Immature natural killer cell (primary cell): ENCODE results near the gene RCSD1. TPM values are rescaled to one million over a fixed set of nuclear protein-coding genes. Genes with fewer than 3 reads are reported as not detected.
"Not testable (repeated sequence)": the region's sequence is repeated elsewhere in the genome, so short reads cannot be mapped to it uniquely, and the experiment has no call there.

ENCODE experiments used
- DNase-seq, 3 donors: peaks; one replicate each; pipeline ENCODE4 v3.0.0; 2022; ENCODE audit warnings: mixed read lengths in 1 of 3
- H3K27ac Mint-ChIP-seq, 6 donors: one replicate each; pipeline ENCODE4 v1.8.0; 2020; ENCODE audit warnings: mixed read lengths in 6 of 6, mild to moderate bottlenecking in 5 of 6, inconsistent platforms in 4 of 6, moderate library complexity in 3 of 6
- H3K27me3 Mint-ChIP-seq, 3 donors: one replicate each; pipeline ENCODE4 v1.8.0; 2020 to 2021; ENCODE audit warnings: low read depth in 3 of 3, mild to moderate bottlenecking in 3 of 3, mixed read lengths in 3 of 3, moderate library complexity in 3 of 3, inconsistent platforms in 1 of 3
- H3K36me3 Mint-ChIP-seq, 3 donors: one replicate each; pipeline ENCODE4 v1.8.0; 2020; ENCODE audit warnings: mixed read lengths in 3 of 3, inconsistent platforms in 2 of 3, mild to moderate bottlenecking in 2 of 3
- H3K4me1 Mint-ChIP-seq, 2 donors: one replicate each; pipeline ENCODE4 v1.8.0; 2020; ENCODE audit warnings: inconsistent platforms in 2 of 2, mild to moderate bottlenecking in 2 of 2, mixed read lengths in 2 of 2, moderate library complexity in 1 of 2
- H3K4me3 Mint-ChIP-seq, 5 donors: one replicate each; pipeline ENCODE4 v1.8.0; 2020; ENCODE audit warnings: mild to moderate bottlenecking in 5 of 5, mixed read lengths in 5 of 5, inconsistent platforms in 3 of 5, moderate library complexity in 3 of 5
- H3K9me3 Mint-ChIP-seq, 6 donors: one replicate each; pipeline ENCODE4 v1.8.0; 2020; ENCODE audit warnings: mild to moderate bottlenecking in 6 of 6, mixed read lengths in 6 of 6, inconsistent platforms in 4 of 6, moderate library complexity in 3 of 6
- polyA plus RNA-seq, 3 donors: library from polyadenylated mRNA; unstranded; fragments of 300-500 nt; fragmentation: Illumina TruSeq; gene quantifications; one replicate each; pipeline ENCODE4 v1.2.3, GENCODE V29; 2021

The RCSD1 gene
- polyA plus RNA-seq, 3 donors from 2014 or later = 96.2 to 179 (median 129) TPM

DNA sequence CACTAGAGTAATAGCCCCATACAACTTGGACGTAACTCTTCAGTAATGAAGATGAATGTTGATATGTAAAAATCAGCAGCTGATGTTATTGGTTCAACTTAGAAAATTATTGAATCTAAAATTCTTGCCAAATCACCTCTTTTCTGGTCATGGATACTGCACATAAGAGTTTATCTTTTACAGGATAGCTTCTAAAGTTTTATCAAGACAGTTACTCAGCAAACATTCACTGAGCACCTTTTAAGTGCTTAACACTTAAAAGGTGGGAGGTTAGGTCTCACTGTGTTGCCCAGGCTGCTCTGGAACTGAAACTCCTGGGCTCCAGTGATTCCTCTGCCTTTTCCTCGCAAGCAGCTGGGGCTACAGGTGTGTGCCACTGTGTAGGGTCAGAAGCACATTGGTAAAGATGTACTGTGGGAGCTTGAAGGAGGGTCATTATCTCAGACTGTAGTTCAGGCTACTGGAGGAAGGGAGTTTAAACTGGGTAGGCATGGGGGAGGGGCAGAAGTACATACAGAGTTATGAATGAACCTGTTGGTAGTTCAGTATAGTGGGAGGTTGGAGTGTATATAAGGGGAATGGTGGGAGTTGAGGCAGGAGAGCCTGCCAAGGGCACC, 93.8 kb downstream of the RCSD1 start:
- Mint-ChIP-seq H3K36me3 (peaks cover 0 to 15% (median 0%) of the 10 kb centered on the region in 3 donors), H3K4me3 (peak overlapping the region in 2 of 5 donors; percentile 11 to 96), H3K27ac (no peak overlapping the region), H3K9me3 (no peaks in the 10 kb centered on the region), H3K4me1 (peaks cover 17 to 22% of the 10 kb centered on the region in 2 donors), H3K27me3 (peaks cover 0 to 15% (median 2%) of the 10 kb centered on the region in 3 donors)
- DNase-seq = no peak

DNA sequence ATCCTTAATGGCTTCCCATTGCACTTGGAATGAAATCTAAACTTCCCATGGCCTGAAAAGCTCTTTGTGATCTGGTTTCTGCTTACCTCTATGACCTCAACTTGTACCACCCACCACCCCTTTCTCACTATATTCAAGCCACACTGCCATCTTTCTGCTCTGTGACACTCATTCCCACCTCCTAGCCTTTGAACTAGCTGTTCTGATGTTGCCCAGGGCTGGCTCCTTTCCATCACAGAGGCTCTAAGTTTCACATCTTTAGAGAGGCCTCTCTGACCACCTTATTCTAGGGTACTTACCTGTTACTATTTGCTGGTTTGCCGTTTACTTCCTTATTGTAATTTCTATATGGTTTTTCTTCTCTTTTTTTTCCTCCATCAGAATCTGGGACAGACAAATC, 96.0 kb downstream of the RCSD1 start:
- Mint-ChIP-seq H3K4me1 (peaks cover 12 to 19% of the 10 kb centered on the region in 2 donors), H3K27ac (peak overlapping the region in 1 of 6 donors; percentile 60), H3K9me3 (no peaks in the 10 kb centered on the region), H3K27me3 (peaks cover 2 to 12% (median 3%) of the 10 kb centered on the region in 3 donors), H3K36me3 (peaks cover 0 to 19% (median 0%) of the 10 kb centered on the region in 3 donors), H3K4me3 (peak overlapping the region in 1 of 5 donors; percentile 3)
- DNase-seq = no peak

DNA sequence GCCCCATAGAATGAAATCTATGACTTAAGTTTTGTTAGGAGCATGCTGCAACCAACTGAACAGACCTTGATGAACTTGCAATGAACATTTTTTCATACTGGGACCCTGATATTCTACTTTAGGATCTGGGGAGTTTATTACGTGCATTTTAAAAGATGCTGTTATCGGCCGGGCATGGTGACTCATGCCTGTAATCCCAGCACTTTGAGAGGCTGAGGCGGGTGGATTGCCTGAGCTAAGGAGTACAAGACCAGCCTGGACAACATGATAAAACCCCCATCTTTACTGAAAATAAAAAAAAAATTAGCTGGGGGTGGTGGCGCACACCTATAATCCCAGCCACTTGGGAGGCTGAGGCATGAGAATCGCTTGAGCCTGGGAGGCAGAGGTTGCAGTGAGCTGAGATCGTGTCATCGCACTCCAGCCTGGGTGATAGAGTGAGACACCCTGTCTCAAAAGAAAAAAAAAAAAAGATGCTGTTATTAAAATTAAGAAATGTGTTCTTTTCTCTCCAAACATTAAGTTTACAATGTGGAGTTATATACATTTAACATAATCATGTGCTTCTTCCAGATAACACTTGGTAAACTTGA, 98.9 kb downstream of the RCSD1 start:
- Mint-ChIP-seq H3K4me1 (no peaks in the 10 kb centered on the region), H3K27ac (no peak overlapping the region)

DNA sequence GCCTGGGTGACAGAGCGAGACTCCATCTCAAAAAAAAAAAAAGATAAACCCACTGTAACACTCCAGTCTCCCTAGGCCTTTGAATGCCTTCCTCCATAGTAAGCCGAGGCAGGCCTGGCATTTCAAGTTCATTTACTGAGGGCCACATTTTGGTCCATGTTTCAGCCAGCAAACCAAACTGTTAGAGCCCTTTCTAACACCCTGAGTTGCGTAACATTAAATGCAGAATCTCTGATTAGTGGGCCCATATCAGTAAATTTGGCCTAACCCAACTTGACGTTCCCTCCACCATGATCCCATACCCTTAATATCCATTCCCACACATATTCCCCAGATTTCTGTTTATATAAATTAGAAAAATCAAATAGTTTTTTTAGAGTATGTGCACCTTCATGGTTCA, 104.2 kb downstream of the RCSD1 start:
- DNase-seq = no peak
- Mint-ChIP-seq H3K27ac (no peak overlapping the region), H3K9me3 (no peaks in the 10 kb centered on the region), H3K4me1 (no peaks in the 10 kb centered on the region), H3K36me3 (peaks cover 0 to 4% (median 0%) of the 10 kb centered on the region in 3 donors), H3K27me3 (peaks cover 2 to 6% (median 2%) of the 10 kb centered on the region in 3 donors), H3K4me3 (no peak overlapping the region)

More for the DNA sequence above, 98.9 kb downstream of the RCSD1 start:
- H3K4me3 Mint-ChIP-seq = no peak overlapping the region
- H3K36me3 Mint-ChIP-seq = peaks cover 0 to 19% (median 0%) of the 10 kb centered on the region in 3 donors
- DNase-seq = no peak
- no peaks in the 10 kb centered on the region for H3K9me3 Mint-ChIP-seq
- peaks cover 2 to 7% (median 2%) of the 10 kb centered on the region in 3 donors for H3K27me3 Mint-ChIP-seq

DNA sequence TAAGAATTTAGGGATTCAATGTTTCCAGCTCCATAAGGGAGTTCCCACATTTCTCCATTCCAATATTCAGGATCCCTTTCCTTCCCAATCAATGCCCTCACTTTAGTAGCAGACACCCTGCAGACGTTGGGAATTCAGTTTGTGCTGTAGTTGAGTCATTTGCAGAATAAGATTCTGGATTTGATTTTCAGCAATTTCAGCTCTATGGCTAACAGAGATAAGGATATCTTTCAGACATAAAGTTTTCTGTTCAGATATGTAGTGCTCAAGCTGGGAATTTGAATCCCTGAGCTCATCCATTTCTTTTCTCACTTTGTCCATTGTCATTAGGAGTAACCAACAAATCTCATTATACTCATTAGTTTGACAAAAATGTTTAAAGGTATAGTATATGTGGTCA, 104.8 kb downstream of the RCSD1 start:
- Mint-ChIP-seq H3K36me3 (peaks cover 0 to 4% (median 0%) of the 10 kb centered on the region in 3 donors), H3K9me3 (no peaks in the 10 kb centered on the region), H3K4me1 (no peaks in the 10 kb centered on the region), H3K27ac (no peak overlapping the region), H3K4me3 (no peak overlapping the region), H3K27me3 (peaks cover 2 to 6% (median 2%) of the 10 kb centered on the region in 3 donors)
- no peak for DNase-seq

DNA sequence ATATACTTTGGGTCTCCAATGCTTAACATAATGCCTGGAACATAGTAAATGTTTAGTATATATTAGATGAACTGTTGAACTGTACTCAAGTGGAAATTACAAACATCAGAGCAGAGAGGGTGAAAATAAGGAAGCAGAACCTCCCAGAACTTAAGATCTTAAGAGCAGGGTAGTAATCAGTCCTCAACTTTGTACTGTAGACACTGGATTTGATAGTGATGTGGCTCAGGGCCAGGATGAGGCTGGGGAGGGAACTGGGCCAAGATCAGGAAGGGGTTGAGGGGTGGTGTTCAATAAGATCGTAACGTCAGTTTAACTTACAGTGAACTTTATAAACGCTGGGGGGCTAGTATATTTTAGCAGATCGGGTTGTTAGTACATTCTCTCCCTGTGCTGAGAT, 107.1 kb downstream of the RCSD1 start:
- no peaks in the 10 kb centered on the region for H3K9me3 Mint-ChIP-seq
- H3K4me1 Mint-ChIP-seq = no peaks in the 10 kb centered on the region
- H3K27ac Mint-ChIP-seq = no peak overlapping the region
- DNase-seq = no peak
- H3K36me3 Mint-ChIP-seq = peaks cover 0 to 4% (median 0%) of the 10 kb centered on the region in 3 donors
- peaks cover 0 to 8% (median 0%) of the 10 kb centered on the region in 3 donors for H3K27me3 Mint-ChIP-seq
- no peak overlapping the region for H3K4me3 Mint-ChIP-seq

DNA sequence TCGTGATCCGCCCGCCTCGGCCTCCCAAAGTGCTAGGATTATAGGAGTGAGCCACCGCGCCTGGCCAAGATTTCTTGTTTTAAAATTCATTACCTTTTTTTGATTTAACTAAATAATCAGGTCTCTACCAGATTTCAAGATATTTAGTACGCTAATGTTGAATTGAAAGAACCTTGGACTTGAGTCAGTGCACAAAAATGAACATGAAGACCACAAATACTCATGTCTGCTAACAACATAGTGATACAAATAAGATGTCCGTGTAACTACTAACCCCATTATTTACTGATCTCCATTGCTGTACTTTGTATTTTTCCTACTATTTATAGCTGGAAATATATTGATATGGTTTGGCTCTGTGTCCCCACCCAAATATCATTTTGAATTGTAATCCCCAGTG, 108.1 kb downstream of the RCSD1 start:
- Mint-ChIP-seq H3K27me3 (peaks cover 0 to 8% (median 4%) of the 10 kb centered on the region in 3 donors), H3K27ac (no peak overlapping the region), H3K4me3 (no peak overlapping the region), H3K9me3 (no peaks in the 10 kb centered on the region), H3K36me3 (peaks cover 0 to 4% (median 0%) of the 10 kb centered on the region in 3 donors), H3K4me1 (no peaks in the 10 kb centered on the region)
- DNase-seq = no peak

DNA sequence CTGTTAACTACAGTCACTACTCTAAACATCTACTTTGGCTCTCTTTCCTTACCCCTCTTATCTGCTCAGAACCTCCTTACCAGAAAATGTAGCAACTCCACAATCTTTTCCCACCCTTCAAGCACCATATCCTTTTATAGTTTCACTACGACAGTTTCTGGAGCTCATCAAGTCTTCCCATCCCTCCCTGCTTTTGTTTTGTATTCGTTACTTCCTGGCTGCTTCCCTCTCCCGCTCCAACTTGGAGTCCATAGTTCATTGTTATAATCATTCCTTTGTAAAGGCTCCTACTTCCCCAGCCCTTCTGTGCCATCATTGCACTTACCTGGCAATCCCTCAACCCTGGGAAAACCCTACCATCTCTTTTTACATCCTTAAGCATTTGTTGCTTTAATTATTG, 109.7 kb downstream of the RCSD1 start:
- no peak for DNase-seq
- Mint-ChIP-seq H3K27ac (no peak overlapping the region), H3K36me3 (peaks cover 0 to 4% (median 0%) of the 10 kb centered on the region in 3 donors), H3K9me3 (no peaks in the 10 kb centered on the region), H3K27me3 (peaks cover 0 to 8% (median 4%) of the 10 kb centered on the region in 3 donors), H3K4me3 (no peak overlapping the region), H3K4me1 (peaks cover 0 to 12% of the 10 kb centered on the region in 2 donors)

DNA sequence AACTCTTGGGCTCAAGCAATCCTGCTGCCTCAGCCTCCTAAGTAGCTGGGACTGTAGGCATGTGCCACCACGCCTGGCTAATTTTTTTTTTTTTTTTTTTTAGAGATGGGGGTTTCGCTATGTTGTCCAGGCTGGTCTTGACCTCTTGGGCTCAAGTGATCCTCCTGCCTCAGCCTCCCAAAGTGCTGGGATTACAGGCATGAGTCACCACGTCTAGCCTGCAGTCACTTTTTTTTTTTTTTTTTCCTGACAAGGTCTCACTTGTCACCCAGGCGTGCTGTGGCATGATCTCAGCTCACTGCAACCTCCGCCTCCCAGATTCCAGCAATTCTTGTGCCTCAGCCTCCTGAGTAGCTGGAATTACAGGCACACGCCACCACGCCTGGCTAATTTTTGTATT, 111.1 kb downstream of the RCSD1 start:
- H3K4me1 Mint-ChIP-seq = peaks cover 0 to 14% of the 10 kb centered on the region in 2 donors
- H3K36me3 Mint-ChIP-seq, H3K4me3 Mint-ChIP-seq, DNase-seq, H3K27me3 Mint-ChIP-seq, H3K27ac Mint-ChIP-seq, H3K9me3 Mint-ChIP-seq: not testable (repeated sequence)

DNA sequence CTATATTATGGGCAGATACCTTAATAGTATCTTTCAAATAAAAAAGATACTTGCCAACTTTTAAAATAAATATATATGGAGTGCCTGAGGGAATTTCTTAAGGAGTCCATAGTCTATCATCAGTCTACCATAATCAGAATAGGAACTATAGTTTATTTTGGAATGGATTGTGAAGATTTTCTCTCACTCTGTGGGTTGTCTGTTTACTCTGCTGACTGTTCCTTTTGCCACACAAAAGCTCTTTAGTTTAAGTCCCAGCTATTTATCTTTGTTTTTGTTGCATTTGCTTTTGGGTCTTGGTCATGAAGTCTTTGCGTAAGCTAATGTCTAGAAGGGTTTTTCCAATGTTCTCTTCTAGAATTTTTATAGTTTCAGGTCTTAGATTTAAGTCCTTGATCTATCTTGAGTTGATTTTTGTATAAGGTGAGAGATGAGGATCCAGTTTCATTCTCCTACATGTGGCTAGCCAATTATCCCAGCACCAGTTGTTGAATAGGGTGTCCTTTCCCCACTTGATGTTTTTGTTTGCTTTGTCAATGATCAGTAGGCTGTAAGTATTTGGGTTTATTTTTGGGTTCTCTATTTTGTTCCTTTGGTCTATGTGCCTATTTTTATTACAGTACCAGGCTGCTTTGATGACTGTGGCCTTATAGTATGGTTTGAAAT, 112.5 kb downstream of the RCSD1 start:
- not testable (repeated sequence) for H3K27me3 Mint-ChIP-seq, H3K36me3 Mint-ChIP-seq, H3K4me3 Mint-ChIP-seq, DNase-seq, H3K9me3 Mint-ChIP-seq, H3K27ac Mint-ChIP-seq
- peaks cover 0 to 14% of the 10 kb centered on the region in 2 donors for H3K4me1 Mint-ChIP-seq

DNA sequence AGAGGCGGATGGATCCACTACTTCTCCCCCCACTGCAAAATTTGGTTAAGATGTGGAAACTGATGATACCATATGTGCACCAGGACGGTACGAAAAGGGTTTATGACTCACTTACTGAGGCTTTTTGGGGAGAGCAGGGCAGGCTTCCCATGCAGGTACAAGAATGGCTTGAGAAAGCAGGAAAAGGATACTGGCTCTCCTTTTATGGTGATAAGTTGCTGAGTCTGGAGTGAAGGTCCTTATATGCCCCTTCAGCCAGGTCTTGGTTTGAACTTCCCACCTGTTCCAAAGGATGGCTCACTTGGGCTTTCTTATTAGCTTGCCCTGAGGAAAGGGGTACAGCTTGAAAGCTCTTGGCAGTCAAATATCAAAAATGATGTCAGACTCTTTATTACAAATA, 114.9 kb downstream of the RCSD1 start:
- DNase-seq = no peak
- H3K27ac Mint-ChIP-seq = no peak overlapping the region
- peaks cover 0 to 4% (median 2%) of the 10 kb centered on the region in 3 donors for H3K27me3 Mint-ChIP-seq
- no peaks in the 10 kb centered on the region for H3K9me3 Mint-ChIP-seq
- no peak overlapping the region for H3K4me3 Mint-ChIP-seq
- peaks cover 0 to 14% of the 10 kb centered on the region in 2 donors for H3K4me1 Mint-ChIP-seq
- H3K36me3 Mint-ChIP-seq = peaks cover 0 to 4% (median 0%) of the 10 kb centered on the region in 3 donors

DNA sequence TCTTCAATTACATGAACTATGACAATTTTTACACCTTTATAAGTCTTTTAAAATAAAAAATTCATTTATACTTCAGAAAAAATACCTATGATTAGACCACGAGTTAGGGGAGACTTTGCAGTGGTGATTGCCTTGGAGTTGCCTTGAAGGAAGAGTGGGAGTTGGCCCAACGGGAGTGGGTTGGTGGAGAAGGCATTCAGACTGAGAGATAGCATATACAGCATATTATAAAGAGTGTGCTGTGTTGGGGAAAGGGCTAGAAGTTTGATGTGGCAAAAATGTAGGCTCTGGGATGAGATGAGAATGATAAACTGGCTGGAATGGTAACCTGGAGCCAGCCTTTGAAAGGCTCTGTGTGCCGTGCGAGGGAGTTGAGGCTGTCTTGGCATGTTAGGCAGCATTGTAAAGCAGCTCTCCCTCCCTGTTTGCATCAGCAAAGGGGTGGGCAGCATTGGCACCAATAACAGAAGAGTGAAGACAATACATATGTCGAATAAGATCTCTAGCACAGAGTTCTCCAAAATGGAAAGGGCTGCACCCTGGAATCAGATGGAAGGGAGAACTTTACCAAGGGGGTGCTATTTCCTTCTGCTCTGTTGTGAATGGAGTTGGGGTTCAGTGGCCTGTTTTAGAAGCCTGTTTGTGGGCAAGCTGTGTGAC, 116.1 kb downstream of the RCSD1 start:
- Mint-ChIP-seq H3K4me3 (no peak overlapping the region), H3K27me3 (peaks cover 0 to 4% (median 0%) of the 10 kb centered on the region in 3 donors), H3K27ac (no peak overlapping the region), H3K9me3 (no peaks in the 10 kb centered on the region), H3K4me1 (peaks cover 0 to 14% of the 10 kb centered on the region in 2 donors), H3K36me3 (no peaks in the 10 kb centered on the region)
- no peak for DNase-seq

DNA sequence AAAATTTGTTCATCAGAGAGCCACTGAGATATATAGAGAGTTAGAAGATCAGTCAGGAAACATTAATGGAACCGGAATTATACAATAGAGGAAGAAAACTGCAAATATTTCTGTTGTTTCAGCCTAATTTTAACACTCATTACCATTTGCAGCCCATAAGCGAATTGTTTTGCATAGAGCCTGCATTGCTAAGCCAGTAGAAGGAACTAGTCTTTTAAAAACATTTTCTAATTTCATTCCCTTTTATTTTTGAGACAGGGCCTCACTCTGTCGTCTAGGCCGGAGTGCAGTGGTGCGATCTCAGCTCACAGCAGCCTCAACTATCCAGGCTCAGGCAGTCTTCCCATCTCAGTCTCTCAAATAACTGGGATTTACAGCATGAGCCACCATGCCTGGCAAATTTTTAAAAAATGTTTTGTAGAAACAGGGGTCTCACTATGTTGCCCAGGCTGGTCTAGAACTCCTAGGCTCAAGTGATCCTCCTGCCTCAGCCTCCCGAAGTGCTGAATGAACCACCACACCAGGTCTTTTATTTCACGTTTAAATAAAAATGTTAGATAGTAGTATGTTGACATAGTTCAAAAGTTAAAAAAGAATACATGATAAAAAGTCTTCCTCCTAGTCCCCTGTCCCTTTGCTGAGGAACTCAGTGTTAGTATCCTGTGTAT, 117.1 kb downstream of the RCSD1 start:
- Mint-ChIP-seq H3K36me3 (no peaks in the 10 kb centered on the region), H3K4me3 (no peak overlapping the region), H3K9me3 (no peaks in the 10 kb centered on the region), H3K27me3 (peaks cover 0 to 4% (median 0%) of the 10 kb centered on the region in 3 donors), H3K27ac (no peak overlapping the region), H3K4me1 (peaks cover 0 to 14% of the 10 kb centered on the region in 2 donors)
- DNase-seq = no peak
